ENCODE measurements around the gene RNF213. TPM values are rescaled to one million over a fixed set of nuclear protein-coding genes. Genes with fewer than 3 reads are reported as not detected.
A peak's percentile ranks its signal among the peaks of the same experiment; 100 is the strongest.

Gene RNF213
- total and polyA plus RNA-seq, 9 donors: 21.5 to 89.1 (median 50.8) TPM

DNA sequence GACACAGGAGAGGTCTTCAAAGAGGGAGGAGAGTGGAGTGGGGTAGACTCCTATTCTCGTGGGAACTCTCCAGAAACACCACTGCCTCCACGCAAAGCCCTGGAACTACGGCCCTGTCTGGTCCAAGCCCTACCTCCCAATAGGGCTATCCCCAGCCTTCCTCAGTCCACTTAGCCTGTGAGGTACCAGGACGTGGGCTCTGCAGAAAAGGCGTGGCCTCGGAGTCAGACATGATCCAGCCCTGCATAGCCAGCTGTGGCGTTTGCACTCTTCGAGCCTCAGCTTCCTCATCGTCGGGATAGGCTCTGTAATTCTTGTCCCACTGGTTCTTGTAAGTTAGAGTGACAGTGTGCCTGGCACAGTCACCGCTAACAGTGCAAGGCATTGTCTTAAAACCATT is 168.1 kb downstream of the RNF213 start:
- peak in 1 of 5 donors; percentile 22 for DNase-seq
- Histone ChIP-seq H3K9me3 (no peaks in the 10 kb centered on the region), H3K36me3 (no peaks in the 10 kb centered on the region), H3K27ac (no peak overlapping the region), H3K4me1 (ENCODE audit: insufficient read depth) (no peaks in the 10 kb centered on the region), H3K27me3 (no peaks in the 10 kb centered on the region), H3K4me3 (no peak overlapping the region)
- WGBS, 3 donors: 80 to 86% (median 84%) methylated on average over 11 of the region's 11 CpGs
- intact Hi-C loops (cut with DNase I): loop anchor here in 3 of 4 donors (5.0 to 10.0 kb wide), 4 partner anchors 146 to 676 kb away; no protein-coding TSS in a partner anchor
- TF ChIP-seq, protein P1, sequence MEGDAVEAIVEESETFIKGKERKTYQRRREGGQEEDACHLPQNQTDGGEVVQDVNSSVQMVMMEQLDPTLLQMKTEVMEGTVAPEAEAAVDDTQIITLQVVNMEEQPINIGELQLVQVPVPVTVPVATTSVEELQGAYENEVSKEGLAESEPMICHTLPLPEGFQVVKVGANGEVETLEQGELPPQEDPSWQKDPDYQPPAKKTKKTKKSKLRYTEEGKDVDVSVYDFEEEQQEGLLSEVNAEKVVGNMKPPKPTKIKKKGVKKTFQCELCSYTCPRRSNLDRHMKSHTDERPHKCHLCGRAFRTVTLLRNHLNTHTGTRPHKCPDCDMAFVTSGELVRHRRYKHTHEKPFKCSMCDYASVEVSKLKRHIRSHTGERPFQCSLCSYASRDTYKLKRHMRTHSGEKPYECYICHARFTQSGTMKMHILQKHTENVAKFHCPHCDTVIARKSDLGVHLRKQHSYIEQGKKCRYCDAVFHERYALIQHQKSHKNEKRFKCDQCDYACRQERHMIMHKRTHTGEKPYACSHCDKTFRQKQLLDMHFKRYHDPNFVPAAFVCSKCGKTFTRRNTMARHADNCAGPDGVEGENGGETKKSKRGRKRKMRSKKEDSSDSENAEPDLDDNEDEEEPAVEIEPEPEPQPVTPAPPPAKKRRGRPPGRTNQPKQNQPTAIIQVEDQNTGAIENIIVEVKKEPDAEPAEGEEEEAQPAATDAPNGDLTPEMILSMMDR (IDR thresholded peaks at IDR 0.05): no peak
- TF ChIP-seq POLR2A (IDR thresholded peaks at IDR 0.05): no peak
- TF ChIP-seq EP300 (IDR thresholded peaks at IDR 0.05): no peak

DNA sequence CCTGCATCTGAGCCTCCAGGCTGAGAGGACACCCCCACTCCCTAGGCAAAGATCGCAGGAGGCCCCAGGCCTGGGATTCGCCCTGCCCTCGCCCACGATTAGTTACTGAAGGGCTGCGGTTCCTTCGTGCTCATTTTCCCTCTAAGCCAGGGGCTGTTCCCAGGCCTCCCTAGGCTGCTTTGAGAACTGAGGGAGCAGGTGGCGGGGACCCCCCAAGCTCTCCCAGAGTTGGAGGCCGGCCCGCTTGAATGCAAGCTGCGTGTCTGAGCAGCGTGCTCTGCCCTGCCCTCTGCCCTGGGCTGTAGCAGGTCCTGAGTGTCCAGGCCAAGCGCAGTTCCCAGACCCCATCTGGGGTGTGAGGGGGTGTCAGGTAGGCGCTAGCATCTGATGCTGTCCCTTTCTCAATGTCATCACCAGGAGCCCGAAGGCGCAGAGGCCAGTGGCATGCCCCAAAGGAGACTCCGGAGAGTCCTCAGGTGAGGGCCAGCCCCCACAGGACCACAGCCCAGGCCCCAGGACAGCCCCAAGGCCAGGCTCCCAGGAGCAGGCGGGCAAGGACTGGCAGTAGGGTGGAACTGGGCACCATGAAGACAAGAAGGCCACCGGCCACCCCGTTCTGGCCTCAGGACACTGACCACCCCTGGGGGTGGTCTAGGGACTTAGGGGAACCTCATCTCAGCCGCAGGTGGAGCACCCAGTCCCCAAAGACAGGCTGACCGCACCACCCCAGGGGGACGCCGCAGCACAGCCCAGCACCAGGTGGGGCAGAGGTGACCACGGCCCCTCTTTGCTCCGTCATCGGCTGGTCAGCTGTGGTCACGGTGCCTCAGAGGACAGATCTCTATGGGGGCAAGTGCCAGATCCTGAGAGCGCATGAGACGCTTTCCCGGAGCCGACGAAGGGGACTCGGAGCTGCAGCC is 169.0 kb downstream of the RNF213 start:
- intact Hi-C loops (cut with DNase I): loop anchor here (5.0 to 10.0 kb wide), 4 partner anchors 145 to 675 kb away; no protein-coding TSS in a partner anchor
- H3K36me3 ChIP-seq: no peaks in the 10 kb centered on the region
- TF ChIP-seq POLR2A (IDR thresholded peaks at IDR 0.05) (no peak), EP300 (IDR thresholded peaks at IDR 0.05) (no peak)
- TF ChIP-seq, protein P1 (IDR thresholded peaks at IDR 0.05): no peak

DNA sequence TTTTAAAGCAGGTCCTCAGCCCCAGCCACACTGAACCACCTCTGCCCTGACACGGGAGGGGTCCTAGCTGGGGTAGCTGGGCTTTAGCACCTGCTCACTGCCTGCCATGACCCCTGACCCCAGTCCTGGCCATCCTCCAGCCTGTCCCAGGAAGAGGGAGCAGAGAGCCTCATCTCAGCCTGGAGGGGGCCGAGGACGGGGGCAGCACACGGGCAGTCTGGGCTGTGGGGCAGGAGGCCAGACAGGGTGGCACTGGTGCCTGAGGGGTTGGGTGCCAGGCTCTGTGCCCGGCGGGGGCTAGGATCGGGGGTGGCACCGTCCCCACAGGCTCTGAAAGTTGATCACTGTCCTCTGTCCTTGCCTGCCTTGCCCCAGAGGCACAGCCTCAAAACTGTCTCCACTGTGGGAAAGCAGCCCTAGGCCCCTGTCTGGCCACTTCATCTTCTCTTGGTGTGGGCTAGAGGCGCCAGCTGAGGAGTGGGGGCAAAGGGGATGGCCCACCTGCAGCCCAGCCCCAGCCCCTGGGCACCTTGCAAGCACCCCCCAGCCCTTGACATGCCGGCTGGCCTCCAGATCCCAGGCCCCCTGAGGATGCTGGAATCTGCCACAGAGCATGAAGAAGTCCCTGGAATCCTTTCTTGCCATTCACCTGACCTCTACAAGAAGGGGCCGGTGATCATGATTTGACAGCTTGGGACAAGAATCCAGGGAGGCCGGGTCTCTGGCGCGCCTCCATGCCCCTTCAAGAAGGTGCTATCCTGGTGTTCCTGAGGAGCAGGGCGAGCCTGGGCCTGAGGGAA is 170.0 kb downstream of the RNF213 start:
- no peaks in the 10 kb centered on the region for H3K36me3 ChIP-seq
- no peak overlapping the region for H3K4me3 ChIP-seq
- intact Hi-C loops (cut with DNase I): loop anchor here in 1 of 4 donors (10.0 kb wide), 1 partner anchor 674 kb away; no protein-coding TSS in a partner anchor
- no peaks in the 10 kb centered on the region for H3K9me3 ChIP-seq
- H3K4me1 ChIP-seq (ENCODE audit: insufficient read depth): no peaks in the 10 kb centered on the region
- H3K27me3 ChIP-seq: no peaks in the 10 kb centered on the region
- 85 to 90% (median 86%) methylated on average over 14 to 15 of the region's 15 CpGs for WGBS, 3 donors
- peak in 2 of 5 donors; percentile 26 to 34 for DNase-seq
- TF ChIP-seq POLR2A (IDR thresholded peaks at IDR 0.05): no peak
- TF ChIP-seq, protein P1 (IDR thresholded peaks at IDR 0.05): no peak
- no peak for TF ChIP-seq EP300 (IDR thresholded peaks at IDR 0.05)
- H3K27ac ChIP-seq: no peak overlapping the region

More for the DNA sequence above, 169.0 kb downstream of the RNF213 start:
- H3K27ac ChIP-seq: no peak overlapping the region
- peak in 1 of 5 donors; percentile 26 for DNase-seq
- H3K27me3 ChIP-seq: no peaks in the 10 kb centered on the region
- no peaks in the 10 kb centered on the region for H3K4me1 ChIP-seq (ENCODE audit: insufficient read depth)
- WGBS, 3 donors: 91 to 92% (median 92%) methylated on average over 27 to 33 of the region's 33 CpGs
- no peaks in the 10 kb centered on the region for H3K9me3 ChIP-seq
- H3K4me3 ChIP-seq: no peak overlapping the region
